Measurements from ENCODE around the gene PRRT1B.
"Not testable (repeated sequence)": the region's sequence is repeated elsewhere in the genome, so short reads cannot be mapped to it uniquely, and the experiment has no call there.

PRRT1B gene

DNA sequence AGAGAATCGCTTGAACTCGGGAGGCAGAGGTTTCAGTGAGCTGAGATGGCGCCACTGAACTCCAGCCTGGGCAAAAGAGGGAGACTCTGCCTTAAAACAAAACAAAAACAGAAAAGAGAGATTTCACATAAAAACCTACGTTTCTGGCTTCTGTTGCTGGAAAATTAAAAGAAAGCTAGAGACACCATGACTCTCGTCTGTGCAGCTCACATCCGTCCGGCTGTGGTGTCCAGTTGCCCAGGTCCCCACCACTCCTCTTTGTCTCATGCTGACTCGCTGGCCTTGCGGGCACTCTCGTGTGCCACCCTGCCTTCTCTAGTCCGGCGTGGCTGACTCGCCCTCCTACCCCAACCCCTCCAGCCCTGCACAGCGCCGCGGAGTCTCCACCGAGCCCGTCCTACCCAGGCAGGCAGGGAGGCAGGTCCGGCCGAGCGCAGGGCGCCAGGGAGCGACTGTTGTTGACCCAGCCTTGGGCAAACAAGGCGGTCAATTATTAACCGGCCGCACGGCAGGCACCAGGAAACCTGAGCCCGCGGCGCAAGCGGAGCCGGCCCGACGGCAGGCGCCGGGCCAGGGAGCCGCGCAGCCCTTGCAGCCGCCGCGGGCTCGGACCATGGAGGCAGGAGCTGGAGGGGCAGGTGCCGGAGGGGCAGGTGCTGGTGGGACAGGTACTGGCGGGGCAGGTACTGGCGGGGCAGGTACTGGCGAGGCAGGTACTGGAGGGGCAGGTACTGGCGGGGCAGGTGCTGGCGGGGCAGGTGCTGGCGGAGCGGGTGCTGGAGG, at the start of gene PRRT1B:
PRRT1B (plus strand) TSS at position 521 of the 783 bp plus-strand sequence; CDS start at position 614, 93 bp downstream.
- DNase-seq (ENCODE audit: low read depth): no peak

DNA sequence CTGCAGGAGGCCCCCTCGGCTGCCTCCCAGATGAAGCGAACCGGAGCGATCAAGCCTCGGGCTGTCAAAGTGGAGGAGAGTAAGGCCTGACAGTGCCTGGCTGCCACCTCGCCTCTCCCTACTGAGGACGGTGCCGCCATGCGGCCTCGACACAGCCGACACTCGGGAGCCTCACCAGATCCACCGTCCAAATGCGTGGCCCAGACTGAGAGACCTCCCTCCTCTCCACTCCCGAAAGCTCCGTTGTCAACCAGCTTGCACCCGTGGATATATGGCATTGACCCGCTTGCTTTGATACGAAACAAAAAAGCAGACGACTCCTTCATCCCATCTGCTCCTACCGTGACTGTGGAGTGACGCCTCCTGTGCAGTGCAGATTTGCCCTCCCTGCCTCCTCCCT, 49.5 kb upstream of the PRRT1B start:
- DNase-seq (ENCODE audit: low read depth): no peak

DNA sequence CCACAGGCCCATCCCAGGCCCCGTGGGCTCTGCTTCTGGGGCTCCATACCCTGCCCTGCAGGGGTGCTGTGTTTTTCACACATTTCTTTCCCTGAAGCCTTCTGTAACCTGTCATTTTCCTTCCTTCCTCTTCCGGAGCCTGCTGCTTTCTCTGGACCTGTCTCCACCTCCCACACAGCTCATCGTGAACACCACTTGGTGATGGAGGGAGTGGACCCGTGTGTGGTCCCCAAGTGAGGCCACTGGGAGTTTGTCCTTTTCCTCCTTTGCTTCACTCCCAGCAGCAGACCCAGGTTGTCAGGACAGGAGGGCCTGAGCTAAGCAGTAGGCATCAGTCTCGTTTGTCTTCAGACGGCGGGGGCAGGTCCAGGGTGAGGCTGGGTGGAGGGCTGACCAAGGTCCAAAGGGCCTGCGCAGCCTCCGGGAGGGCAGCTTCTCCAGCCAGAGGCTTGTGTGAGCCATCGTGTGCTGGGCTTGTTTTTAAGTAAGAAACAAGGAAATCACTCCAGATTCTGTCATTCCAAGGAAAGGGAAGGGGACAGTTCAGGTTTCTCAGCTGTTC, 48.4 kb upstream of the PRRT1B start:
- DNase-seq (ENCODE audit: low read depth): no peak

DNA sequence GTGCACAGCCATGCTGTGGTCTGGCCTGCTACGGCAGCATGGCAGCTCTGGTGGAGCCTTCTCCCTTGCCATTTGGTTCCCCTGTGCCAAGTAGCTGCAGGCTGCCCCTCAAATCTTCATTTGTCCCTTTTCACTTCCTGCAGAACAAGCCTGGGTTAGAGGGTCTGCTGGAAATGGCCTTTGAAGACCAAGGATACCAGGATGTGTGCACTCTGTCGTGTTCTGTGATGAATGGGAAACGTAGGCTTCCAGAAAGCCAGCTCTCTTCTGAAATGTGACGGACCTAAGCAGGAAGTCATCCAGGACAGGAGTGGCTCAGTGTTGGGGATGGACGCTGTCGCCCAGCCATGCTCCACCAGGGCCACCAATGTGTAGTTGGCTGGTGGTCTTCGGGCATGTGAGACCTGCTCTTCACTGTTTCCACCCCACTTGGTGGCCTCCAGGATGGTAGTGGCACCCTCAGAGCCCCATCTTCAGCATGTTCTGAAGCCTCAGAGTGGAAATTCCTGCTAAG, 46.0 kb upstream of the PRRT1B start:
- no peak for DNase-seq (ENCODE audit: low read depth)

DNA sequence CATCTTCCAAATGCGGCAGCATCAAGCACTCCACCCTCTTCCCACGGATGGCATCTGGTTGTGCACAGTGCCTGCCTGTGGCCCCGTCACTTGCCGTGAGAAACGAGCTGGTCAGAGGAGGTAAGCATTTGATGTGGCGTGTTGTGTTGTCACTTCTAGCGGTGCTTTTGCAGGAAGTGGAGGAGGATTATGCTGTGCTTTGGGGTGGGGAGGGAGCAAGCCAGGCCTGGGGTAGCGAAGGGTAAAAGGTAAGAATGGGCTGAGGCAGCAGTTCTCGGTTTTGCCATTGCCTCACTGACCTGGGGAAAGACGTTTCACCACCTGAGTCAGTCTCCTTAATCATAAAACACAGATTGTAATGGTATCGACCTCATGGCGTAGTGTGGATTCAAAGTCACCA, 44.9 kb upstream of the PRRT1B start:
- peak; percentile 61 for DNase-seq (ENCODE audit: low read depth)

DNA sequence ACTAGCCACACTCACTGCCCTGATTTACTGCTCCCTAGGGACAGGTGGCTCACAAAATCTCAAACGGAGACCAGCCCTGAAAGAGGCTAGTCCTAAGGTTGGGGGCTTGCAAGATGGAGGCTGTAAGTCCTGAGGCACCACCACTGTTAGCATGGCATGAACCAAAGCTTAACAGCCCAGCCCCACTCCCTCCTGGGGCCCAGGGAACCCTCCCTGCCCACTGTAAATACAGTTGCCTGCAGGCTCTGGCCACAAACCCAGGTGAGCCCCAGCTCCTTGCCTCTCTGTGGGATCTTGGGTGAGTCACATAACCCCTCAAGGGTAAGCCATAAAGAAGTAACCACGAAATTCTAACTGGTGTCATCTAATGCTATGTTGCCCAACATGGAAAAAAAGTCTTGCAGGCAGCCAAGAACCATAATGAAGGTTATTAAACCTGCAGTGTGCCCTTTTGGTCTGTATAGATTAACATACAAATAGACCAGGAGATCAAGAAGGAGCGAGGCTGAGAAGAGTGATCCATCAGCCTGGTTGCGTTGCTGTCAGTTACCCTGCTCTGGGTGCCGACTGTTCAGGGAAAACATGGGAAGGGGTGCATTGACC, 44.3 kb upstream of the PRRT1B start:
- DNase-seq (ENCODE audit: low read depth): peak; percentile 48

DNA sequence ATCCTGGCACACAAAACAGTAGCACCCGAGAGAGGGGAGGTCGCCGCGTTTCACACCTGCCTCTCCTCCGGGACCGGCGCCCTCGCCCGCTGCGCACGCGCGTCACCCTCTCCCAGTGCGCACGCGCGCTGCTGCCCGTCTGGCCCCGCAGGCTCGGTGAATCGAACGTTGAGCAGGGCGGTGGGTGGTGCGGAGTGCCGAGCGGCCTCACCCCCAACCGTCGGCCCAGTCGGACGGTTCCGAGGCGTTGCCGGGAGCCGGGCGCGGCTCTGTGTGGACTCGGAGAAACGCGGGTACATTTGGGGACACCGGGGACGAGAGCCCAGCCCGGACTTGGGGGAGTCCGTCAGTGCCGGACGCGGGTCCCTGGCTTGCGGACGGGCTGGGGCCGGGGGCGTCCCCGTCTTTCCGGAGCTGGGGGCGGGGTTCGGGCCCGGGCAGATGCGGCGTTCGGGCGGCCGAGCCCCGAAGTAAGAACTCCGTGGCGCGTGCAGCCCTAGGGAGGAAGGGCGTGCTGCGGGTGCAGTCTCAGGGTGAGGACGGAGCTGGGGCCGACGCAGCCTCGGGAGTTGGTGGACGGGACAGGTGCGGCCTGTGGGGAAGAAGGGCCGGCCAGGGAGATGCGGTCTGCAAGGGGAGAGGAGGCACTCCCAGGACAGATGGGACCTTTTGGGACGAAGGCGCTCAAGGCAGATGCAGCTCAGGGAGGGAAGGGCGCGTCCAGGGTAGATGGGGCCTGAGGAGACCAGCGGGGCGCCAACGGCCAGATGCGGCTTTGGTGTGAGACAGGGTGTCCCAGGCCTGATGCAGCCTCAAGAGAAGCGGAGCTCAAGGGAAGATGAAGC, 42.3 kb upstream of the PRRT1B start, which contains the start of gene POMT1:
POMT1 (plus strand) TSS at position 138 of the 845 bp plus-strand sequence. CDS start 1,301 bp downstream, outside the sequence.
- peak; percentile 87 for DNase-seq (ENCODE audit: low read depth)

DNA sequence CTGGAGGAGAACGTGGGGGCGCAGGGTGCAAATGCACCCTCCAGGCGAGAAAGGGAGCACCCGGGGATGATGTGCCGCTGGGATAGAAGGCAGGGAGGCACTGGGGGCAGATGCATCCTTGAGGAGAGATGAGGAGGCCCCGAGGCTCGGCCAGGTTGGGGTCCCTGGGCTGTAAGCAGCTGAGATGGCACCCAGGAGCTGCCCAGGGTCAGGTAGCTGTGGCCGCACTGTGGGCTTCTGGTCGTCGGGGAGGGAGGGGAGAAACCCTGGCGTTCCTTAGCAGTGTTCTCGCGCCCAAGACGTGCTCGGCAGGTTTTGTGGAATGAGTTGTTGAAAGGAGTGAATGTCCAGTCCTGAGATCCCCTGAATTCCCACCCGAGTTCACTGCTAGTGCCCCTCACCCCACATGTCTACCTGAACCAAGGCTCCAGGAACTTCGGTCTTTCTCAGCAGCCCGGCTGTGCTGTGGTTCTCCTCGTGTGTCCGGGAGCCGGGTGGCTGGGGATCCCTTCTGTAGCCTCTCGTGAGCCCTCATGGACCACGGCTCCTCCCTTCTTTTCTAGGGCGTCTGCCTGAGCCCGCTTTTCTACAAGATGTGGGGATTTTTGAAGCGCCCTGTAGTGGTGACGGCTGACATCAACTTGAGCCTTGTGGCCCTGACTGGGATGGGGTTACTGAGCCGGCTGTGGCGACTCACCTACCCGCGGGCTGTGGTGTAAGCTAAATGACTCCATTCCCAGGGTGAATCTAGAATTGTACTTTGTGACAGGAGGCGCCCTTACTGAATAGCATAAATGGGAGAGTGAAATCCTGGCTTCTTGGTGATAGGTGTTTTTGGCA, 41.5 kb upstream of the PRRT1B start:
- peak; percentile 18 for DNase-seq (ENCODE audit: low read depth)

DNA sequence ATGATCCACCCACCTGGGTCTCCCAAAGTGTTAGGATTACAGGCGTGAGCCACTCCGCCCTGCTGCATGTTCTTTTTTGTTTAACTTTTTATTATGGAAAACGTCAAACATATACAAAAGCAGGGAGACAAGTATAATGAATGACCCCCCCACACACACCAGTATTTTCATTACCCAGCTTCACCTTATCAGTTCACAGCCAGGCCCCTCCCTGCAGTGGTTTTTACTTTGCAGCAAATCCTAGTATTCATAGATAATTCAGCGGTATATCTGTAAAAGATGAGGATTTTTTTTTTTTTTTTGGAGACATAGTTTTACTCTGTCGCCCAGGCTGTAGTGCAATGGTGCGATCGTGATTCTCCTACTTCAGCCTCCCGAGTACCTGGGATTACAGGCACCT, 40.3 kb upstream of the PRRT1B start:
- DNase-seq (ENCODE audit: low read depth): no peak

DNA sequence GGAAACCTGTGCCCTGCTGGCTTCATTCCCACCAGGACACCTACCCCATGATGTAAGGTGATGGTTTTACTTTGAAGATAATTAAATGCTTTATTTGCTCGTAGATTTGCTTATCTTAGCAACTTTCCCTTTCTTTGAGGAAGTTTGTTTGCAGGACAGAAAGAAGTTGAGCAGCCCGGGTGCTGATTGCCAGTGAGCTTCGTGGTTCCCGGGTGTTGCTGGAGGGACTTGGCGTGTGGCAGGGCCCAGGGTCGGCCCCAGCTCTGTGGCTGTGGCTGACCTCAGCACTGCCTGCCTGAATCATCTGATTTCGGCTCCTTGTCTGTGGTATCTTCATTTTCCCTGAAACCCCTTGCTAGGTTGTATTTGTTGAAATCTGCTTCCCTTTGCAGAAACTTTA, 33.9 kb upstream of the PRRT1B start:
- no peak for DNase-seq (ENCODE audit: low read depth)

DNA sequence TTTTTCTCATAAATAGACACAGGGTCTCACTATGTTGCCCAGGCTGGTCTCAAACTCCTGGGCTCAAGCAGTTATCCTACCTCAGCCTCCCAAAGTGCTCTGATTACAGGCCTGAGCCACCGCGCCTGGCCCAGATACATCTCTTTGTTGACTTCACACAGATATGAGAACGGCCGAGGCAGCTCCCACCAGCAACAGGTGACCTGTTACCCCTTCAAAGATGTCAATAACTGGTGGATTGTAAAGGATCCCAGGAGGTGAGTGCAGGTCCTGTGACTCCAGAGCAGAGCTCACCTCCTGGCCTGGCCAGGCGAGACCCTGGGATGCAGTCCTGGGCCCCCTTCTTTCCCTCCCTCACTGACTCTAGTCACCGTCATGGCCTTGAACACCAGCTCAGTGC, 33.4 kb upstream of the PRRT1B start:
- DNase-seq (ENCODE audit: low read depth): no peak

DNA sequence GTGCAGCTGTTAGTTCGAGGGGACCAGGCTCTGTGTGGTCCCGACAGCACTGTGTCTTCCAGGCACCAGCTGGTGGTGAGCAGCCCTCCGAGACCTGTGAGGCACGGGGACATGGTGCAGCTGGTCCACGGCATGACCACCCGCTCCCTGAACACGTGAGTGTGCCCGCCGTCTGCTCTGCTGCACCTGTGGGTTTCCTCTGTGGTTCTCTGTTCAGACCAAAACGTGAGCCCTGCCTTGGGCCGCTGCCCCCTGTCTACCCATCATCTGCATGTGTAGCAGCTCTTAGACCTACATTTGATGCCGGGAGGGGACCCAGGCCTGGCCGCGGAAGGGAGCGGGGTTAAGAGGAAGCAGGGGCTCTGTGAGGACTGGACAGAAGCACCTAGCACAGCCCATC, 32.1 kb upstream of the PRRT1B start:
- DNase-seq (ENCODE audit: low read depth): no peak

DNA sequence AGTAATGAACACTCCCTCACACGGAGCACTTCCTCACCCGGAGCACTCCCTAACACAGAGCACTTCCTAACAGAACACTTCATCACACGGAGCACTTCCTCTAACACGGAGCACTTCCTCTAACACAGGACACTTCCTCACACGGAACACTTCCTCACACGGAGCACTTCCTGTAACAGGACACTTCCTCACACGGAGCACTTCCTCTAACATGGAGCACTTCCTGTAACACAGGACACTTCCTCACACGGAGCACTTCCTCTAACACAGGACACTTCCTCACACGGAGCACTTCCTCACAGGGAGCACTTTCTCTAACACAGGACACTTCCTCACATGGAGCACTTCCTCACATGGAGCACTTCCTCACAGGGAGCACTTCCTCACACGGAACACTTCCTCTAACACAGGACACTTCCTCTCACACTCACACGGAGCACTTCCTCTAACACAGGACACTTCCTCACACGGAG, 29.7 kb upstream of the PRRT1B start:
- not testable (repeated sequence) for DNase-seq (ENCODE audit: low read depth)

DNA sequence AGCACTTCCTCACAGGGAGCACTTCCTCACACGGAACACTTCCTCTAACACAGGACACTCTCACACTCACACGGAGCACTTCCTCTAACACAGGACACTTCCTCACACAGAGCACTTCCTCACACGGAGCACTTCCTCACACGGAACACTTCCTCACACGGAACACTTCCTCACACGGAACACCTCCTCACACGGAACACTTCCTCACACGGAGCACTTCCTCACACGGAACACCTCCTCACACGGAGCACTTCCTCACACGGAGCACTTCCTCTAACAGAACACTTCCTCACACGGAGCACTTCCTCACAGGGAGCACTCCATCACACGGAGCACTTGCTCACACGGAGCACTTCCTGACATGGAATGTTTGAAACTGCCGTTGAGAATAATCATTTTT, 29.2 kb upstream of the PRRT1B start:
- no peak for DNase-seq (ENCODE audit: low read depth)

DNA sequence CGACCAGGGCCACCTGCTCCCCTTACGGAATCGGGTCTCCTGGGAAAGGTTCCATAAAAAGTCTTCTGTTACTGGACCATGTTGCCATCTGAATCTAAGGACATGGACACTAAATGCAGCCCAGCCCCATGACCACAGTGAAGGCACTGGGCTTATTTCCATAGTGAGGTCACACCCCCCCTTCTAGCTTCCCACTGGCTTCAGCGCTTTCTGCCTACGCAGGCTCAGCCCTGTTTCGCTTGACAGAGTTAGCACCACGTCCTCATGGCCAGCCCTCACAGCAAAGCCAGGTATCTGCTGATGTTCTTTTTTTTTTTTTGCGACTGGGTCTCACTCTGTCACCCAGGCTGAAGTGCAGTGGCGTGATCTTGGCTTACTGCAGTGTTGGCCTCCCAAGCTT, 28.4 kb upstream of the PRRT1B start:
- DNase-seq (ENCODE audit: low read depth): no peak

DNA sequence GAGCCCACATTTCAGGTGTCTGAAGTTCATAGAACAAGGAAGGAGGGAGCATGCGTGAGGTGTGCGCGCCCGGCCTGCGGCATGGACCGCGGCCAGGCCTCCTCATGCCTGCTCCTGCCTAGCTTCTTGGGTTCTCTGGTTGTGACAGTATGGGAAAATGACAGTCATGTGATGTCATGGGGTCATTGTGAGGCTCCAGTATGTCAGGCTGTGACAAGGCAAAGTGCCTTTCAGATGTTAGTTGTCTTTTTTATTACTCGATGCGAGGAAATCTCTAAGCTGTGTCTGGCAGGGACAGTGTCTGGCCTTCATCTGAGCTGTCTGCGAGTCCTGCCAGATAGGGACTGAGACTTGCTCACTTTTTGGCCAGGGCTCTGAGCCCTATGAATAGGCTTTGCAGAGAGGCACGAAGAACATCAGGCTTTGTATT, 27.5 kb upstream of the PRRT1B start:
- DNase-seq (ENCODE audit: low read depth): no peak

DNA sequence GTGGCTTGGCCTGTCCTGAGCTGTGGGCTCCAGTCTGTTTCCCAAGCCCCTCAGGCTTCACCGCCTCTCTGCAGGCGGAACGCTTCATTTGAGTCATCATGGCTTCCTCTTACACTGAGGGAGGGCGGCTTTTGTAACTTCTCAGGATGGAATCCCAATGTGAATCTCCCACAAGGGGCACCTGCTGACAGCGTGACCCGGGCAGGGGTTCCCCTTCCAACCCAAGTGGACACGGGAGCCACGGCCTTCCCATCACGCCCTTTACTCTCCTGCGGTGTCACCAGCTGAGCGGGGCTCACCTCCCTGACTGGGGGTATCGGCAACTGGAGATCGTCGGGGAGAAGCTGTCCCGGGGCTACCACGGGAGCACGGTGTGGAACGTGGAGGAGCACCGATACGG, 26.8 kb upstream of the PRRT1B start:
- no peak for DNase-seq (ENCODE audit: low read depth)

DNA sequence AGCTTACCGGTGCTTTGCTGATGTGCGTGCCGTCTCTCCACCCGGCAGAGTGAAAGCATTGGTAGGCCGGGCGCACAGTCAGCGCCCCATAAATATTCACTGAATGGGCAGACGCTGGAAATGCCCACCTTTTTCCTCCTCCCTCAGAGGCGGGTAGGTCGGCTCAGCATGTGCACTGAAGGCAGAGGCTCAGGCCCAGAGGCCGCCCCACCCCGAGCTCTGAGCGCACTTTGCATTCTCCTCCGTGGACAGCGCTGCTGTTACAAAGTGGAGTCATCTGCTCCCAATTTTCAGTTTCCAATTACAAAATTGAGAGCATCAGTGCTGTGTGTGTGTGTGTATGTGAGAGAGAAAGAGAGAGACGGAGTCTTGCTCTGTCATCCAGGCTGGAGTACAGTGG, 24.8 kb upstream of the PRRT1B start:
- no peak for DNase-seq (ENCODE audit: low read depth)

DNA sequence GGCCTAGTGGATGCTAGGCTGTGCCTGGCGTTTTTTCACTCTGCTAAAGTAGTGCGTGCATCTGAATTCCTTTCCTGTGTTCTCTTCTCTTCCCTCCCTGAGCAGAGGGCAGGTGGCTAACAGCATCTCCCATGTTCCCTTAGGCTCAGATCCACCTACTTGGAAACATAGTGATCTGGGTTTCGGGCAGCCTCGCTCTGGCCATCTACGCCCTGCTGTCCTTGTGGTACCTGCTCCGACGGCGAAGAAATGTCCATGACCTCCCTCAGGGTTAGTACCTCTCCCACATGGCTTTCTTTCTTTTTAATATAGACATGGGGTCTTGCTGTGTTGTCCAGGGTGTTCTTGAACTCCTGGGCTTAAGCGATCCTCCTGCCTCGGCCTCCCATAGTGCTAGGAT, 24.1 kb upstream of the PRRT1B start:
- DNase-seq (ENCODE audit: low read depth): no peak

DNA sequence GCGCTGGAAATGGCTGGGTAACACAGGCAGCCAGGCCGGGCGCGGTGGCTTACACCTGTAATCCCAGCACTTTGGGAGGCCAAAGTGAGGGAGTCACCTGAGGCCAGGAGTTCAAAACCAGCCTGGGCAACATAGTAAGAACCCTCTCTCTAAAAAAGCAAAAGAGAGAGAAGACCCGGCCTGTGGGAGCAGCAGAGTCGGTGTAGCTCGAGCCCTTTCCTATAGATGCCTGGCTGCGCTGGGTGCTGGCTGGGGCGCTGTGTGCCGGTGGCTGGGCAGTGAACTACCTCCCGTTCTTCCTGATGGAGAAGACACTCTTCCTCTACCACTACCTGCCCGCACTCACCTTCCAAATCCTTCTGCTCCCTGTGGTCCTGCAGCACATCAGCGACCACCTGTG, 23.5 kb upstream of the PRRT1B start:
- no peak for DNase-seq (ENCODE audit: low read depth)

All from activated T-helper 1 cell treated with Interleukin-2 at 50 U/mL for 16 hours (primary cell).